ENCODE results near the gene TBC1D17.

Gene TBC1D17

GRCh38 chr19:49877020-49877878, at the start of gene TBC1D17, which contains the start of gene AKT1S1:
Gene TBC1D17 (plus strand): TSS chr19:49877702. CDS start chr19:49877724, 22 bp downstream.
Gene AKT1S1 (minus strand): TSS chr19:49877355. CDS start chr19:49873295, 4,060 bp downstream.
- peak; percentile 99 for DNase-seq (ENCODE audit: low read depth)

DNA sequence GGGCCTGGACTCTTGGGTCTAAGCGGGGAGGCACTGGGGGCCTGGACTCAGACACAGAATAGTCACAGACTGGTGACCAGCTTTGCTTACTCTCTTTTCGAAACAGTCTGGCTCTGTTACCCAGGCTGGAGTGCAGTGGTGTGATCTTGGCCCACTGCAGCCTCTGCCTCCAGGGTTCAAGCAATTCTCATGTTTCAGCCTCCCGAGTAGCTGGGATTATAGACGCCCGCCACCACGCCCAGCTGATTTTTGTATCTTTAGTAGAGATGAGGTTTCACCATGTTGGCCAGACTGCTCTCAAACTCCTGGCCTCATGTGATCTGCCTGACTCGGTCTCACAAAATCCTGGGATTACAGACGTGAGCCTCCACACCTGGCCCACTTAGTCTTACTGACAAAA, 48.3 kb upstream of the TBC1D17 start:
- no peak for DNase-seq (ENCODE audit: low read depth)

- DNase-seq (ENCODE audit: low read depth), result no peak
Measured at GRCh38 chr19:49829721-49830120, 47.8 kb upstream of the TBC1D17 start.

DNA sequence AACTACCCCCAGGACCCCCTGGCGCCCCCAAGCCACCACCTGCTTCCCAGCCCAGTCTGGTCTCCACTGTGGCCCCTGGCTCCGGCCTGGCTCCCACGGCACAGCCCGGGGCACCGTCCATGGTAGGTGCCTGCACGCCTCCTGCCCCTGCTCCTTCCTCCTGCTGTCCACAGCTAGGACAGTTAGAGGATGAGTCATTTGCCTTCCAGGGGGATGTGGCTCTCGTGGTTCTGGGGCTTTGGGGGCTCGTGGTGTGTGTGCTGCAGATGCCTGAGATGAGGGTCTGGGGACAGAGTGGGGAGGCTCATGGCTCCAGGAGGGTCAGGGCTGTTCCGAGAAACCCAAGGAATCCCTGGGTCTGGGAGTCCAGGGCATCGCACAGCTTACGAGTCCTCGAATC, 46.7 kb upstream of the TBC1D17 start:
- no peak for DNase-seq (ENCODE audit: low read depth)

DNA sequence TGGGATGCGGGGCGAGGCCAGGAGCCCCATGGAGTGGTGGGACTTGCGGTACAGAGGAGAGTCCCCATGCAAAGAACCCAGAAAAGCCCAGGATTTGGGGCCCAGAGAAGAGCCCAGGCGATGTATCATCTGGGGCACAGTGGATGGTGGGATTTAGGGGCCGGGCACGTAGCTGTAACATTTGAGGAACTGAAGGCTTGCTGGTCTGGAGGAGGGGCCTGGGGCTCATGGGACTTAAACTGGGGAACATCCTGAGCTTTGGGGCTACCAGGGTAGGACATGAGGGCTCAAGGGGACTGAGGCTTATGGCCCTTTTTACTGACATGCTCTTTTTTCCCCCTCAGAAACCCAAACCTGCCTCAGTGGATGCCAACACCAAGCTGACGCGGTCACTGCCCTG, 45.9 kb upstream of the TBC1D17 start:
- DNase-seq (ENCODE audit: low read depth), result no peak

- DNase-seq (ENCODE audit: low read depth), result no peak
Measured at GRCh38 chr19:49832556-49832955, 44.9 kb upstream of the TBC1D17 start.

DNA sequence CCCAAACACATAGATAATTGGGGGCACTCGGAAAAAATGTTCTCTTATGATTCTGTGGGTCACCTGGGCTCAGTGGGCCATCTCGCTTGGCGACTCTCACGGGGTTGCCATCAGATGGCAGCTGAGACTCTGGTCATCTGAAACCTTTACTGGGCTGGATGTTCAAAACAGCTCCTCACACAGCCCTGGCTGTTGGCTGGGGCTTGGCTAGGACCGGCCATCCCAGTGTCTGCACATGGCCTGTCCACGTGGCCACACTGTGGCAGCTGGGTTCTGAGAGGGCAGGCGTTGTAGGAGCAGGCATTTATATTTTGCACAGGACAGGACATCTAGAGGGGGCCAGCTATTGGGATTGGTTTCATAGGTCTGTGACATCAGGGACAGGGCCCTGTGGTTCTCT, 43.9 kb upstream of the TBC1D17 start:
- no peak for DNase-seq (ENCODE audit: low read depth)

DNA sequence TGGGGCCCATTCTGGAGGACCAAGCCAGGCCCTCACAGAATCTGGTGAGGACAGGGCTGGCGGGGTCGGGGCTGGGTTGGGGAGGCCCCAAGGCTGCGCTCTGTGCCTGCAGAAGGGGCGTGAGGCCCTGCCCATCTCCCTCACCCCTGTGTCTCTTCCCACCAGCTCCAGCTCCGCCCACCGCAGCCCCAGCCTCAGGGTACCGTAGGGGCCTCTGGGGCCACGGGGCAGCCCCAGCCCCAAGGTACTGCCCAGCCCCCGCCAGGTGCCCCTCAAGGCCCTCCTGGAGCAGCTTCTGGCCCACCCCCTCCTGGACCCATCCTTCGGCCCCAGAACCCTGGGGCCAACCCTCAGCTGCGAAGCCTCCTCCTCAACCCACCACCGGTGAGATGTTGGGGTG, 41.9 kb upstream of the TBC1D17 start:
- DNase-seq (ENCODE audit: low read depth), result no peak

DNA sequence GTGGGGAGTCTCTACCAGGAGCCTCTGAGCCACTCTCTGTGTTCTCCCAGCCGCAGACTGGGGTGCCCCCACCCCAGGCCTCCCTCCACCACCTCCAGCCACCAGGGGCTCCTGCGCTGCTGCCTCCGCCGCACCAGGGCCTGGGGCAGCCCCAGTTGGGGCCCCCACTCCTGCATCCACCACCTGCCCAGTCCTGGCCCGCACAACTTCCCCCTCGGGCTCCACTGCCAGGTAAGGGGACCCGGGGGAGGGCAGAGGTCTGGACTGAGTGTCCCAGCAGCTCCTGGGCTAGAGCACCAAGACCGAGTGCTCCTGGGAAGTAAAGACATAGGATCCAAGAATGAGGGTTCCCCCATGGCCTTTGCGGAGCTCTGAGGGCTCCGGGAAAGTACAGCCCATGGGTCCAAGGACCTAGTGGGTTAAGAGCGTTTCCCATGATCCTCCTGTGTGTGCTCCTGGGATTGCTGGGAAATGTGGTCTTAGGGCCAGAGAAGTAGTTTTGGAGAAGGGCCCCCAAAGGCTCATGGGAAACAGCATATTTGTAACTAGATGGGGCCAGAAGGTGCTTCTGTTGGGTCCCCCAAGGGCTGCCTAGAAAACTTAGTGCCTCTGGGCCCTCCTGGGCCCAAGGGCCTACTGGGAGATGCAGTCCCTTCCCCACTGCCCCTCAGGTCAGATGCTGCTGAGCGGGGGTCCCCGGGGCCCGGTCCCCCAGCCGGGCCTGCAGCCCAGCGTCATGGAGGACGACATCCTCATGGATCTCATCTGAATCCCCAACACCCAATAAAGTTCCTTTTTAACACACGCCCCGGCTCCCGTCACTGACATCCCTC, 41.1 kb upstream of the TBC1D17 start:
- DNase-seq (ENCODE audit: low read depth), result no peak

GRCh38 chr19:49837009-49837310, 40.5 kb upstream of the TBC1D17 start:
- DNase-seq (ENCODE audit: low read depth), result no peak

DNA sequence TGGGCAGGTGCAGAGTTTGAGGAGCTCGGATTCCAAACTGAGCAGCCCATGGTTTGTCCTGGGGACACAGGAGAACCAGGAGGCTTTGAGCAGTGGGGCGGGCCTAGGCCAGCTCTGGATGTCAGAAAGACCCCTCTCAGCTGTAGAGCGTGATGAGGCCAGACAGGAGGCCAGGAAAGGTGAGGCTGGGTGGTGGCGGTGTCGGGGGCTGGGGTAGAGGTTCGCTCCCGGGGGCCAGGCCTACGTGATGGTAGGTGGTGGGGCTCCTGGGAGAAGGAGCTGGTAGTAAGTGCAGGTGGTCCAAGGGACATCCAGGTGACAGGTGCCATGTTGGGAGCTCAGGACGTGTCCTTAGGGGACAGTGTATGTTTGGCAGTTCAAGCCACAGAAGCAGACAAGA, 40.1 kb upstream of the TBC1D17 start:
- DNase-seq (ENCODE audit: low read depth), result no peak

DNA sequence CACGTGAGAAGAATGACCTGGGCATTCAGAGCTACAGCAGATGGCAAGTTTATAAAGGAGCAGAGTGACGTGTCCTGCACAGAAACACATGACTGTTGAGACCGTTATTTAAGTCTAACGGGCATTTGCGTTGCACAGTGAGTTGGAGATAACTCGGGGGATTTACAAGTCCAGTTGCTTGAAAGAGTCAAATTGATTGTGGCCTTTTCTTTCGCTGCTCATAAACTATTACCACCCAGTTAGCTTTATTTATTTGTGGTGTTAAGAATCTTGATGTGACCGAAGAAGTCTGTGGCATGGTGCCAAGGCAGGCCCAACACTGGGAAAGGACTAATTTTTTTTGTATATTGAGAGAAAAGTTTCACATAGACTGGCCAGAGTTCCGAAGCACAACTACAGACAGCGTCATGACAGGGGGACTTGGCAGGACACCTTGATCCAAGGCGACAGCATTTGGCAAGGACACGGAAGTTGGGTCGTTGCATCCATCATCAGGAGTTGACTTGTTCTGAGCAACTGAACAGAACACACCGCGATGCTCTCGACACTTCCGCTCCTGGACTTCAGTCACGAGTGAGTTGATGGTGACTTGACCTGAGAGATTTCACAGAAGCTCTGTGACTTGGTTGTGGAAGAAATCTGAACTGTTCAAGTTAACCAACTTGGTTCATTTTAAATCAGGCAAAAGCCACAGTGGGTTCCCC, 38.5 kb upstream of the TBC1D17 start:
- DNase-seq (ENCODE audit: low read depth), result no peak

GRCh38 chr19:49839713-49840112, 37.8 kb upstream of the TBC1D17 start:
- no peak for DNase-seq (ENCODE audit: low read depth)

- DNase-seq (ENCODE audit: low read depth), result no peak
Measured at GRCh38 chr19:49840321-49840720, 37.2 kb upstream of the TBC1D17 start.

GRCh38 chr19:49840736-49841249, 36.7 kb upstream of the TBC1D17 start:
- no peak for DNase-seq (ENCODE audit: low read depth)

DNA sequence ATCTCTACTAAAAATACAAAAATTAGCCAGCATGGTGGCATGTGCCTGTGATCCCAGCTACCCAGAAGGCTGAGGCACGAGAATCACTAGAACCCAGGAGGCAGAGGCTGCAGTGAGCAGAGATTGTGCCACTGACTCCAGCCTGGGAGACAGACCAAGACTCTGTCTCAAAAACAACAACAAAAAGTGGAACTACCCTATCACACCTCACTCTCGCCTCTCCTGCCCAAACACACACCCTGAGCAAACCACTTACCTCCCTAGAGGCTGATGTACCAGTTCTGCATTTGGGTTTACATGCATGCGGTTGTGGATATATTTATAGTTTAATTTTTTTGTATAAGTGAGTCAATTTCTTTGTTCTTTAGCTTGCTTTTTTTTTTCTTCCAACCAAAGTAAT, 34.2 kb upstream of the TBC1D17 start:
- DNase-seq (ENCODE audit: low read depth), result no peak

DNA sequence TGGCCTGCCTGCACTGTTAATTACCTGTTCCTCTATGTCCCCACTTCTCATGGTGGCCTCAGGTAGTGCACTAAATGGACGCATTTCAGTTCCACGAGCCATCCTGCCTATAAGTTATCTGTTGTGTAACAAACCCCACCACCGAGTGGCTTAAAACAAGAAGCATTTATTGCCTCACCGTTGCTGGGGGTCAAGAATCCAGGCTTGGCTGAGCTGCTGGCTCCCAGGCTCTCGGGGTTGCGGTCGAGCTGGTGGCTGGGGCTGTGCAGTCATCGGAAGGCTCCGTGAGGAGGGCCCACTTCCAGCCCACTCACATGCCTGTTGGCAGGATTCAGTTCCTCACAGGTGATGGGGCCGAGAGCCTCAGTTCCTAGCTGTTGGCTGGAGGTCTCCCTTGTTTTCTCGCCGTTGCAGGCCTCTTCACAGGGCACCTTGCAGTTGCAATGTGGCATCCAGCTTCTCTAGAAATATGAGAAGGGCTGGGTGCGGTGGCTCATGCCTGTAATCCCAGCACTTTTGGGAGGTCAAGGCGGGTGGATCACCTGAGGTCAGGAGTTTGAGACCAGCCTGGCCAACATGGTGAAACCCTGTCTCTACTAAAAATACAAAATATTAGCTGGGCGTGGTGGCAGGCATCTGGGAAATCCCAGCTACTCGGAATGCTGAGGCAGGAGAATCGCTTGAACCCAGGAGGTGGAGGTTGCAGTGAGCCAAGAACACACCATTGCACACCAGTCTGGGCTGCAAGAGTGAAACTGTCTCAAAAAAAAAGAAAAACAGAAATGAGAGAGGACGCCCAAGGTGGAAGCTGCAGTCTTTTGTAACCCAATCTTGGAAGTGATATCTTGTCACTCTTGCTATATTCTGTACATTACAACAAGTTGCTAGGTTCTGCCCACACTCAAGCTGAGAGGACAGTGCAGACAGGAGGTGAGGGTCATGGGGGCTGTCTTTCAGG, 33.1 kb upstream of the TBC1D17 start:
- DNase-seq (ENCODE audit: low read depth), result no peak

- DNase-seq (ENCODE audit: low read depth), result no peak
Measured at GRCh38 chr19:49845414-49845813, 32.1 kb upstream of the TBC1D17 start.

GRCh38 chr19:49846408-49846807, 31.1 kb upstream of the TBC1D17 start:
- no peak for DNase-seq (ENCODE audit: low read depth)

DNA sequence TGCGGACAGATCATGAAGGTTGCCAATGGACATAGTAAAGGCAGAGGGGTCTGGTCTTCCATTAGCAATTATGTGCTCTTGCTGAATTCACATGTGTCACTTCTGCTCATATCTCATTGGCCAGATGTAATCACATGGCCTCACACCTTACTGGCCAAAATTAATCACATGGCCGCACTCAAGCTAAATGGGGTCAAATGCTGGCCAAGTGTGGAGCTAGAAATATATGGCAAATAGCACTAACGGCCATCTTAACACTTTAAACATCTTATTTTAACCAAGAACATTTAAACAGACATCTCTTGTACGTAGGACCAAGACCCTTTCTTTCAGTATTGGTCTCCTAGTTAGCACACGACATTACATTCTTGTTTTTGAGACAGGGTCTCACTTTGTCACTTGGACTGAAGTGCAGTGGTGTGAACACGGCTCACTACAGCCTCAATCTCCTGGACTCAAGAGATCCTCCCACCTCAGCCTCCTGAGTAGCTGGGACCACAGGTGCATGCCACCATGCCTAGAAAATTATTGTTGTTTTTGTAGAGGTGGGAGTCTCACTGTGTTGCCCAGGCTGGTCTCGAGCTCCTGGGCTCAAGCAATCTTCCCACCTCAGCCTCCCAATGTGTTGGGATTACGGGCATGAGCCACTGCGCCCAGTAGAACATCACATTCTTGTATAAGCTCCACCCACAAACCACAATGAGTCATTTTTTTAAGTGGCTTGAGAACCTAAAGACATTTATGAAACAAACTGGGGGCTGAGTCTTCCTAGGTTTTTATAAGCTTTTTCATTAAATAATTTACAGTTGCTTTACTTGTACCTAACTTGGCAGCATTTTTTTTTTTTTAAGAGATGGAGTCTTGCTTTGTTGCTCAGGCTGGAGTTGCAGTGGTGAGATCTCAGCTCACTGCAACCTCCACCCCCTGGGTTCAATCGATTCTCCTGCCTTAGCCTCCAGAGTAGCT, 29.5 kb upstream of the TBC1D17 start:
- no peak for DNase-seq (ENCODE audit: low read depth)
